22Rv1 (cell line): ENCODE results near the gene C9.

Experiments used
- ZFX ChIP-seq: fragments of 450-650 bp; IDR thresholded peaks from 2 replicates; pipeline ENCODE4 v1.6.1; 2017; ENCODE audit warnings: antibody characterized with exemption, borderline replicate concordance
- TF ChIP-seq, protein P1 (sequence below): fragments of 450-650 bp; IDR thresholded peaks from 2 replicates; pipeline ENCODE4 v1.5.1; 2017; ENCODE audit warnings: mild to moderate bottlenecking

- TF ChIP-seq, protein P1, sequence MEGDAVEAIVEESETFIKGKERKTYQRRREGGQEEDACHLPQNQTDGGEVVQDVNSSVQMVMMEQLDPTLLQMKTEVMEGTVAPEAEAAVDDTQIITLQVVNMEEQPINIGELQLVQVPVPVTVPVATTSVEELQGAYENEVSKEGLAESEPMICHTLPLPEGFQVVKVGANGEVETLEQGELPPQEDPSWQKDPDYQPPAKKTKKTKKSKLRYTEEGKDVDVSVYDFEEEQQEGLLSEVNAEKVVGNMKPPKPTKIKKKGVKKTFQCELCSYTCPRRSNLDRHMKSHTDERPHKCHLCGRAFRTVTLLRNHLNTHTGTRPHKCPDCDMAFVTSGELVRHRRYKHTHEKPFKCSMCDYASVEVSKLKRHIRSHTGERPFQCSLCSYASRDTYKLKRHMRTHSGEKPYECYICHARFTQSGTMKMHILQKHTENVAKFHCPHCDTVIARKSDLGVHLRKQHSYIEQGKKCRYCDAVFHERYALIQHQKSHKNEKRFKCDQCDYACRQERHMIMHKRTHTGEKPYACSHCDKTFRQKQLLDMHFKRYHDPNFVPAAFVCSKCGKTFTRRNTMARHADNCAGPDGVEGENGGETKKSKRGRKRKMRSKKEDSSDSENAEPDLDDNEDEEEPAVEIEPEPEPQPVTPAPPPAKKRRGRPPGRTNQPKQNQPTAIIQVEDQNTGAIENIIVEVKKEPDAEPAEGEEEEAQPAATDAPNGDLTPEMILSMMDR: no peak
- TF ChIP-seq ZFX: no peak
These were observed 11.3 kb downstream of the C9 start for GRCh38 chr5:39352951-39353350.
